GM12801 (cell line): ENCODE results near the gene ALDH6A1.

Experiments
- CTCF ChIP-seq: IDR thresholded peaks from one replicate; pipeline ENCODE4 v1.5.1; 2011; ENCODE audit warnings: control low read depth; ENCODE audit not compliant: insufficient read length; ENCODE audit errors: extremely low read depth

The ALDH6A1 gene

GRCh38 chr14:74085047-74085637 is 889 bp upstream of the ALDH6A1 start:
- TF ChIP-seq CTCF: no peak

DNA sequence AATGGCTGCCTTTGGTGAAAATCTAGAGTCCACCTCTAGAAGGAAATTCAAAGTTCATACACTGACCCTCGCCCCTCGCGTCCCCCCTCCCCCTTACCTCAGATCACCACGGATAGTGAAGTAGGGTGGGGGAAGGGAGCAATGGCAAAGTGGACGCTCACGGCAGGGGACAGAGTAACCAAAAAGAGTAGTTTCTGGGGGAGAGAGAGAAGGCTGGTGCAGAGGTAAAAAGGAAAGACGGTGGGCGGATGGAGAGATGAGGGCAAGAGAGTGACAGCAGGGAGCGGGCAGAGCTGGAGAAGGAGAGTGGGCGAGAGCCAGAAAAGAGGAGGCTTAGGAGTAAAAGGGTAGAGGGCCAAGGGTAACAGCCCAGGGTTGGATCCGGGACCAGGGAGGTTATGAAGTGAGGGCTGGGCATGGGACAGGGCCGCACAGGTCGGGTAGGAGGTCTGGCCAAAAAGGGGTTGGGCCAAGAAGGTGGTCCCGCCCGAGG is 423 bp downstream of the ALDH6A1 start:
- no peak for TF ChIP-seq CTCF

GRCh38 chr14:74083161-74083560 is 1.1 kb downstream of the ALDH6A1 start:
- TF ChIP-seq CTCF: no peak

- no peak for TF ChIP-seq CTCF
These were observed 2.8 kb downstream of the ALDH6A1 start for GRCh38 chr14:74081491-74081890.

DNA sequence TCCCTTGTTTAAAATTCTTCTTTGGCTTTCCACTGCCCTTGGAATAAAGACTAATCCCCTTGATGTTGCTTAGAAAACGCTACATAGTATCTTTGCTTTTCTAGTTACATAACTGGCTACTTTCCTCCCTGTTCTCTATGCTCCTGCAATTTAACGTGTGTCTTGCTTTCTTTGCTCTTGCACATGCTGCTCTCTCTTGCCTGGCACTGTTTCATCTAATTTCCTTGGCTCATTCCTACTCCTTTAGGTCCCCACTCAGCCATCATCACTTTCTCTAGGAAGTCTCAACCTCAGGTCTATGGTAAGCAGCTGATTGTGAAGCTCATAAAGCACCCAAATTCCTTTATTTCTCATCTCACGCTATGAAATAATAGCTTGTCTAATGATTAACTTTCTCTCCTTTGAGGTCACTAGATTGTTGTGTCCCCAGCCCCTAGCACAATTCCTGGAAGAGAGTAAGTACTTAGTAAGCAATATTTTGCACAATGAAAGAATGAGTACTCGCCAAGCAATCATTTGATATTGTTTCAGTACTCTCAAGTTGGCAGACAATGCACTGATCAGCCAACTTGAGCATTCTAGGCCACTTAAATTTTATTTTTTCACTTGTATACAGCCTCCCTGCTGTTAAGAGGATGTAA is 3.3 kb downstream of the ALDH6A1 start:
- no peak for TF ChIP-seq CTCF

DNA sequence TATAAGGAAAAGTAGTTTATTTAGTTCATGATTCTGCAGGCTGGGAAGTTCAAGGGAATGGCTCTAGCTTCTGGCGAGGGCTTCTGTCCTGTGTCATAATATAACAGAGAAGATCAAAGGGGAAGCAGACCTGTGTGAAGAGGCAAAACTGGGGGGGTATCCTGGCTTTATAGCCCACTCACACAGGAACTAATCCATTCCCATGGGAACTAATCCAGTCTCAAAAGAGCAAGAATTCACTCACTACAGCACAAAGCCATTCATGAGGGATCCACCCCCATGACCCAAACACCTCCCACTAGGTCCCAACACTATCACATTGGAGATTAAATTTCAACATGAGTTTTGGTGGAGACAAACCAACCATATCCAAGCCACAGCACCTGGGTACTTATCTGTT is 6.9 kb downstream of the ALDH6A1 start:
- TF ChIP-seq CTCF: no peak

GRCh38 chr14:74065746-74066575 is 18.3 kb downstream of the ALDH6A1 start:
- TF ChIP-seq CTCF: no peak
